ENCODE data around the gene TMC7. TPM values are rescaled to one million over a fixed set of nuclear protein-coding genes. Genes with fewer than 3 reads are reported as not detected.

The TMC7 gene
- total and polyA plus RNA-seq, 2 of the 13 experiments (the other 11 are each of a cell fraction or from before 2014, with no cell fraction given): 1.2 to 5.1 TPM

- TF ChIP-seq EED (CRISPR knock-in tag; IDR thresholded peaks at IDR 0.05): 0 out of 2 replicates have a peak, but pooled peaks have one; percentile 65
- TF ChIP-seq ARID5B (CRISPR knock-in tag; IDR thresholded peaks at IDR 0.05): peak; percentile 97
- peak; percentile 73 for TF ChIP-seq CEBPB (IDR thresholded peaks at IDR 0.05; ENCODE audit: borderline replicate concordance, low read depth, low read length)
- peak; percentile 68; the same call in 1 of the 2 replicates for TF ChIP-seq MEIS2 (CRISPR knock-in tag; IDR thresholded peaks at IDR 0.05)
- TF ChIP-seq GRHL1 (CRISPR knock-in tag; conservative IDR thresholded peaks at IDR 0.05): no peak
- TF ChIP-seq ZNF10 (CRISPR knock-in tag; IDR thresholded peaks at IDR 0.05; ENCODE audit: borderline replicate concordance, low read depth): no peak
- TF ChIP-seq ZNF781 (CRISPR knock-in tag; IDR thresholded peaks at IDR 0.05; ENCODE audit: borderline replicate concordance, not compliant biosample characterization): peak; percentile 40
- TF ChIP-seq TBX3 (IDR thresholded peaks at IDR 0.05; ENCODE audit: borderline replicate concordance): peak; percentile 53; the same call in 1 of the 2 replicates
- peak; percentile 92 for TF ChIP-seq RXRA (CRISPR knock-in tag; IDR thresholded peaks at IDR 0.05)
- TF ChIP-seq ATF4 (CRISPR knock-in tag; IDR thresholded peaks at IDR 0.05): peak in 1 of 2 experiments; percentile 94; a peak in 2 of 4 replicates
- no peak for TF ChIP-seq AGO1 (IDR thresholded peaks at IDR 0.05; ENCODE audit: low read depth, low read length, poor library complexity, severe bottlenecking)
- peak; percentile 85 for TF ChIP-seq FOXA1 (IDR thresholded peaks at IDR 0.05)
- peak; percentile 94 for TF ChIP-seq FOXA1 (CRISPR knock-in tag; IDR thresholded peaks at IDR 0.05)
- TF ChIP-seq DR1 (CRISPR knock-in tag; IDR thresholded peaks at IDR 0.05): no peak
- no peak; the same call in 1 of the 2 replicates for TF ChIP-seq DNMT3B (CRISPR knock-in tag; conservative IDR thresholded peaks at IDR 0.05)
- TF ChIP-seq ZNF576 (CRISPR knock-in tag; IDR thresholded peaks at IDR 0.05): no peak
- peak; percentile 56; the same call in 1 of the 2 replicates for TF ChIP-seq ZSCAN25 (CRISPR knock-in tag; IDR thresholded peaks at IDR 0.05)
- no peak for TF ChIP-seq KLF9 (CRISPR knock-in tag; IDR thresholded peaks at IDR 0.05; ENCODE audit: low read depth)
- peak; percentile 53 for TF ChIP-seq XRCC5 (optimal IDR thresholded peaks at IDR 0.05; ENCODE audit: low read length)
- peak; percentile 35; the same call in 1 of the 2 replicates for TF ChIP-seq IRF9 (CRISPR knock-in tag; IDR thresholded peaks at IDR 0.05; ENCODE audit: borderline replicate concordance)
- no peak for TF ChIP-seq KDM5A (IDR thresholded peaks at IDR 0.05; ENCODE audit: borderline replicate concordance, low read length)
- peak; percentile 37 for TF ChIP-seq DMAP1 (CRISPR knock-in tag; IDR thresholded peaks at IDR 0.05)
- TF ChIP-seq ZNF124 (CRISPR knock-in tag; IDR thresholded peaks at IDR 0.05): 0 out of 2 replicates have a peak, but pooled peaks have one; percentile 30
These were observed 46.9 kb upstream of the TMC7 start (continued) for GRCh38 chr16:18936727-18937340.
